Endometrial microvascular endothelial cells (primary cell): ENCODE results near the gene CRKL. TPM values are rescaled to one million over a fixed set of nuclear protein-coding genes. Genes with fewer than 3 reads are reported as not detected.

Source experiments
- in situ Hi-C: cut with HindIII; loops from 2 replicates; pipeline ENCODE4 v1.10.0; 2017; ENCODE audit warnings: low sequenced_read_pairs, low pct_unique_long_range_greater_than_20kb; ENCODE audit errors: inconsistent ontology term
- total RNA-seq: library from RNA; depleted of rRNA; stranded (reverse); fragments of >200 nt; gene quantifications from one replicate; pipeline ENCODE4 v1.2.3, GENCODE V29; 2015; ENCODE audit errors: inconsistent ontology term

CRKL gene
- total RNA-seq, 1 donor from 2014 or later: 55.8 TPM

- in situ Hi-C loops: no loop called here
Observed at GRCh38 chr22:21000207-21000986, 83.2 kb downstream of the CRKL start.

- in situ Hi-C loops: no loop called here
Observed at GRCh38 chr22:21000987-21001600, 83.9 kb downstream of the CRKL start.

DNA sequence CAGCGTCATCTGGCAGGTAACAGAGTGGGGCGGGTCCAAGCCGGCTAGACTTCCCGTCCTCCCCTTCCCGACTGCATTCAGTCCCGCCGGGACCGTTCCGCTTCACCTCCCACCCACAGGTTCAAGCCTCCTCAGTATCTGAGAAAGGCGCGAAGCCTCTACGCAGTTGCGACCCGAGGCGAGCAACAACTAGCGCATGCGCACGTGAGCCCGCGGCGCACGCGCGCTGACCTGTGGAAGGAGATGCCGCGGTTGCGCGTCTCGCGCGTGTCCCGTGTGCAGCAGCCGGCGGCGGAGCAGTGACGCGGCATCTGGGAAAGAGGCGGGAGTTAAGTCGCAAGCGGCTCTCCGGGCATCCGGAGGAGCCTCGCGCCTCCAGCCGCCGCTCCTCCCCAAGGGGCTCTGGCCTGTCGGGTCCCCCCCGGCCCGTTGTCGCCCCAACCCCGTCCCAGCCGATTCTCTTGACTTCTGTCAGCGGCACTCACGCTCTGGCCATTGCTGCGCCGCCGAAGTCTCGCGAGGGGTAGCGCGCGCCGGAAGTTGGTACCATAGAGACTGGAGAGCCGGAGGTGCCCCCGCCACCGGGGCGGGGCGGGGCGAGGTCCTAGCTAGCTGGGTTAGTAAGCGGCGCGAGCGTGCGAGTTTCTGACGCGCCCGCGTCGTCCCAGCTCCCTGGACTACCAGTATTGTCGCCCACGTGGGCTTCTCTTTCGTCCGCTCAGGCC, 84.6 kb downstream of the CRKL start, which contains the start of gene THAP7:
TSS of gene THAP7 (minus strand) at position 518 of the 725 bp plus-strand sequence. CDS start at position 311, 207 bp downstream.
- in situ Hi-C loops: no loop called here

Other genes with a start within 250 kb of the CRKL start
- gene SERPIND1, start 143.3 kb upstream of the CRKL start, total RNA-seq: 29.5 TPM
- gene PI4KA, start 58.6 kb upstream of the CRKL start, total RNA-seq: 52.4 TPM
- gene SNAP29, start 58.4 kb upstream of the CRKL start, total RNA-seq: 17.9 TPM
- gene AIFM3, start 49.8 kb downstream of the CRKL start, total RNA-seq: not detected
- gene LZTR1, start 64.9 kb downstream of the CRKL start, total RNA-seq: 52.0 TPM
- gene THAP7, start 84.7 kb downstream of the CRKL start, total RNA-seq: 17.0 TPM
- not detected for gene P2RX6, start 97.8 kb downstream of the CRKL start, total RNA-seq
- gene SLC7A4, start 115.2 kb downstream of the CRKL start, total RNA-seq: not detected
- gene LRRC74B, start 128.5 kb downstream of the CRKL start, total RNA-seq: not detected